Smooth muscle cell (in vitro differentiated cells): ENCODE results near the gene TRIM31. TPM values are rescaled to one million over a fixed set of nuclear protein-coding genes. Genes with fewer than 3 reads are reported as not detected.

Source experiments
- DNase-seq: peaks from one replicate; lab custom pipeline; 2025; ENCODE audit not compliant: unreplicated experiment; lab: John Stamatoyannopoulos, UW
- H2AFZ ChIP-seq: fragments of 200-600 bp; sonication (generic); 2 replicates; pipeline ENCODE4 v1.6.0; 2016; ENCODE audit warnings: antibody characterized with exemption, low read depth, mild to moderate bottlenecking
- H3F3A ChIP-seq: fragments of 200-600 bp; sonication (generic); 2 replicates; pipeline ENCODE4 v1.6.0; 2017; ENCODE audit warnings: antibody characterized with exemption, low read depth
- H3K27ac ChIP-seq: fragments of 200-600 bp; sonication (generic); 2 replicates; pipeline ENCODE4 v1.5.1; 2016; ENCODE audit warnings: low read depth, mild to moderate bottlenecking
- H3K27me3 ChIP-seq: fragments of 200-600 bp; sonication (generic); 2 replicates; pipeline ENCODE4 v1.6.1; 2016; ENCODE audit warnings: low read depth, mild to moderate bottlenecking
- H3K36me3 ChIP-seq: fragments of 200-600 bp; sonication (generic); 2 replicates; pipeline ENCODE4 v1.5.1; 2016; ENCODE audit warnings: low read depth
- H3K4me1 ChIP-seq: fragments of 200-600 bp; sonication (generic); 2 replicates; pipeline ENCODE4 v1.5.1; 2016; ENCODE audit warnings: low read depth
- H3K4me2 ChIP-seq: fragments of 200-600 bp; sonication (generic); 2 replicates; pipeline ENCODE4 v1.6.0; 2016; ENCODE audit warnings: mild to moderate bottlenecking
- H3K4me3 ChIP-seq: fragments of 200-600 bp; sonication (generic); 2 replicates; pipeline ENCODE4 v1.5.1; 2016; ENCODE audit warnings: mild to moderate bottlenecking
- H3K79me2 ChIP-seq: fragments of 200-600 bp; sonication (generic); 2 replicates; pipeline ENCODE4 v1.6.0; 2016; ENCODE audit warnings: low read depth, mild to moderate bottlenecking
- H3K9ac ChIP-seq: fragments of 200-600 bp; sonication (generic); 2 replicates; pipeline ENCODE4 v1.6.0; 2016; ENCODE audit warnings: low read depth
- H3K9me3 ChIP-seq: fragments of 200-600 bp; sonication (generic); replicated peaks from 2 replicates; pipeline ENCODE4 v1.5.1; 2016; ENCODE audit warnings: low read depth
- H4K20me1 ChIP-seq: fragments of 200-600 bp; sonication (generic); 2 replicates; pipeline ENCODE4 v1.6.0; 2016; ENCODE audit warnings: low read depth
- WGBS: methylation state at CpG from one replicate; pipeline ENCODE4 v1.1.7; 2016; ENCODE audit warnings: low lambda C conversion rate; 5-methylcytosine and 5-hydroxymethylcytosine counted together
- polyA plus RNA-seq: library from polyadenylated mRNA; unstranded; fragments of >200 nt; fragmentation: Nextera tagmentation; extraction: Ambion mirVana; gene quantifications from 2 replicates; pipeline ENCODE4 v1.2.1, GENCODE V29; 2016
- total RNA-seq: library from RNA; depleted of rRNA; stranded (reverse); fragments of >200 nt; gene quantifications from 2 replicates; pipeline ENCODE4 v1.2.3, GENCODE V29; 2014
- TF ChIP-seq, protein P1 (sequence below): fragments of 200-600 bp; sonication (generic); IDR thresholded peaks from 2 replicates; pipeline ENCODE4 v1.5.1; 2017; ENCODE audit warnings: borderline replicate concordance, mild to moderate bottlenecking, antibody characterized with exemption; ENCODE audit not compliant: insufficient read depth, poor library complexity, severe bottlenecking

The TRIM31 gene
- total and polyA plus RNA-seq, 2 experiments from 2014 or later = 0.18 TPM; not detected in 1

GRCh38 chr6:30136570-30137286 lies 23.8 kb upstream of the TRIM31 start:
- Histone ChIP-seq H3K79me2 (no peaks in the 10 kb centered on the region), H4K20me1 (no peaks in the 10 kb centered on the region), H3K4me1 (no peaks in the 10 kb centered on the region), H2AFZ (no peak overlapping the region), H3K4me2 (no peak overlapping the region), H3K9ac (no peak overlapping the region), H3K4me3 (no peak overlapping the region), H3F3A (no peaks in the 10 kb centered on the region), H3K27me3 (peaks cover 76% of the 10 kb centered on the region), H3K36me3 (no peaks in the 10 kb centered on the region), H3K27ac (no peak overlapping the region), H3K9me3 (no peaks in the 10 kb centered on the region)
- WGBS = 84% methylated on average over 11 of the region's 11 CpGs
- DNase-seq = no peak
- TF ChIP-seq, protein P1, sequence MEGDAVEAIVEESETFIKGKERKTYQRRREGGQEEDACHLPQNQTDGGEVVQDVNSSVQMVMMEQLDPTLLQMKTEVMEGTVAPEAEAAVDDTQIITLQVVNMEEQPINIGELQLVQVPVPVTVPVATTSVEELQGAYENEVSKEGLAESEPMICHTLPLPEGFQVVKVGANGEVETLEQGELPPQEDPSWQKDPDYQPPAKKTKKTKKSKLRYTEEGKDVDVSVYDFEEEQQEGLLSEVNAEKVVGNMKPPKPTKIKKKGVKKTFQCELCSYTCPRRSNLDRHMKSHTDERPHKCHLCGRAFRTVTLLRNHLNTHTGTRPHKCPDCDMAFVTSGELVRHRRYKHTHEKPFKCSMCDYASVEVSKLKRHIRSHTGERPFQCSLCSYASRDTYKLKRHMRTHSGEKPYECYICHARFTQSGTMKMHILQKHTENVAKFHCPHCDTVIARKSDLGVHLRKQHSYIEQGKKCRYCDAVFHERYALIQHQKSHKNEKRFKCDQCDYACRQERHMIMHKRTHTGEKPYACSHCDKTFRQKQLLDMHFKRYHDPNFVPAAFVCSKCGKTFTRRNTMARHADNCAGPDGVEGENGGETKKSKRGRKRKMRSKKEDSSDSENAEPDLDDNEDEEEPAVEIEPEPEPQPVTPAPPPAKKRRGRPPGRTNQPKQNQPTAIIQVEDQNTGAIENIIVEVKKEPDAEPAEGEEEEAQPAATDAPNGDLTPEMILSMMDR = no peak

- H3K27ac ChIP-seq = no peak within 1 kb of the TSS
- H3K9me3 ChIP-seq = no peaks in the 10 kb centered on the region
- DNase-seq = no peak
- TF ChIP-seq, protein P1 = no peak
- no peak within 1 kb of the TSS for H3K4me2 ChIP-seq
- H3K4me3 ChIP-seq = no peak within 1 kb of the TSS
- H3K9ac ChIP-seq = no peak within 1 kb of the TSS
- peaks cover 76% of the 10 kb centered on the region for H3K27me3 ChIP-seq
- H3K79me2 ChIP-seq = no peaks in the 10 kb centered on the region
- no peaks in the 10 kb centered on the region for H3F3A ChIP-seq
- H2AFZ ChIP-seq = no peak within 1 kb of the TSS
- no peaks in the 10 kb centered on the region for H4K20me1 ChIP-seq
- 91% methylated on average over 4 of the region's 4 CpGs for WGBS
- no peaks in the 10 kb centered on the region for H3K36me3 ChIP-seq
- no peaks in the 10 kb centered on the region for H3K4me1 ChIP-seq
Observed at GRCh38 chr6:30135757-30136156, 22.9 kb upstream of the TRIM31 start, which contains the start of gene TRIM40. TSS of gene TRIM40 (plus strand) at chr6:30136140. CDS start at chr6:30137037, 897 bp downstream.

DNA sequence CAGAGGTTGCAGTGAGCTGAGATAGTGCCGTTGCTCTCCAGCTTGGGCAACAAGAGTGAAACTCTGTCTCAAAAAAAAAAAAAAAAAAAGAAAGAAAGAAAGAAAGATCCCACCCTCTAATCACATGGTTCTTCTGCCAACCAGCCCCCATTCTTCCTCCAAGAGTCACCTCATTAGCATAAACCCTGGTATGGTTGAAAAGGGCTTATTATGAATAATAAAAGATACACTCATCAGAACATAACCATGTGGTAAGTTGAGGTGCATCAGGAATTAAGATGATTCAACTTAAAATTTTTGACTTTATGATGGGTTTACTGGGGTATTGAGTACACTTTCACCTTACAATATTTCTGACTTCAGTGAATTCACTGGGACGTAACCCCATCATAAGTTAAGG lies 22.3 kb upstream of the TRIM31 start:
- DNase-seq = no peak
- no peaks in the 10 kb centered on the region for H4K20me1 ChIP-seq
- H3K36me3 ChIP-seq = no peaks in the 10 kb centered on the region
- TF ChIP-seq, protein P1 = no peak
- no peaks in the 10 kb centered on the region for H3K4me1 ChIP-seq
- H3K4me3 ChIP-seq = no peak overlapping the region
- no peaks in the 10 kb centered on the region for H3K79me2 ChIP-seq
- H3K27me3 ChIP-seq = peaks cover 80% of the 10 kb centered on the region
- whole genome bisulfite sequencing = 85% methylated on average over 1 of the region's 2 CpGs
- H3K4me2 ChIP-seq = no peak overlapping the region
- no peak overlapping the region for H3K9ac ChIP-seq
- no peaks in the 10 kb centered on the region for H3K9me3 ChIP-seq
- no peaks in the 10 kb centered on the region for H3F3A ChIP-seq
- H2AFZ ChIP-seq = no peak overlapping the region
- no peak overlapping the region for H3K27ac ChIP-seq
